Superior temporal gyrus (tissue), 1 donor: Measurements from ENCODE around the gene FHL2.

Source experiments
- DNase-seq: peaks from one replicate; pipeline ENCODE4 v3.0.0-alpha.2; 2016; ENCODE audit errors: extremely low spot score

FHL2 gene

GRCh38 chr2:105397953-105398335 is 907 bp downstream of the FHL2 start:
- peak; percentile 40 for DNase-seq

DNA sequence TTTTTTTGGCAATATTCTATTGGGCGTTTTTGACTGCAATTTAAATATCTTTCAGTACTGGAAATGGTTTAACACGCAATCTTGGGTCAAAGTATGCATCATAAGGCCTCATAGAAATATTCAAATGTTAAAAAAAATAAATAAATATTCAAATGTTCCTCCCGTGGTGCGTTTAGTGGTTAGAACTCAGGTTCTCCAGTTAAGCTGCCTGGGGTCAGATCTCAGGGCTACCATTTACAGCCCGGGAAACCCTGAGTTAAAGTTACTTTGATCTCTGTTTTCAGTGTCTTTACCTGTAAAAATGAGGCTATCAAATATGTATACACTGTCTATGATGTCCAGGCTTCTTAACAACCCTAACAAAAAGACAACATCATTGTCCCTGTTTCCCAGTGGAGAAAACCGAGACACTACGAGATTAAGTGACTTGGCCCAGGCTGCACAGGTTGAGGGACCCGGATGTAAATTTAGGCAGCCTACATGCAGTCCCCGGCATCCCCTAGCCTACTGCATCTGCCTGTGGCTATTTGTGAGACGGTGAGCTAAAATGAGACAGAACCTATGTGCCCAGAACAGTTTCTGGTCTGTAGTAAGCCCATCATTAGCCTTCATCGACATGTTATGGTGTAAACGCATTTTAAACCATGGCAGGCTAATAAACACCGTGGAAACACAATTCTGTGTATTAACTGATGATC is 1.7 kb downstream of the FHL2 start:
- DNase-seq, result no peak

DNA sequence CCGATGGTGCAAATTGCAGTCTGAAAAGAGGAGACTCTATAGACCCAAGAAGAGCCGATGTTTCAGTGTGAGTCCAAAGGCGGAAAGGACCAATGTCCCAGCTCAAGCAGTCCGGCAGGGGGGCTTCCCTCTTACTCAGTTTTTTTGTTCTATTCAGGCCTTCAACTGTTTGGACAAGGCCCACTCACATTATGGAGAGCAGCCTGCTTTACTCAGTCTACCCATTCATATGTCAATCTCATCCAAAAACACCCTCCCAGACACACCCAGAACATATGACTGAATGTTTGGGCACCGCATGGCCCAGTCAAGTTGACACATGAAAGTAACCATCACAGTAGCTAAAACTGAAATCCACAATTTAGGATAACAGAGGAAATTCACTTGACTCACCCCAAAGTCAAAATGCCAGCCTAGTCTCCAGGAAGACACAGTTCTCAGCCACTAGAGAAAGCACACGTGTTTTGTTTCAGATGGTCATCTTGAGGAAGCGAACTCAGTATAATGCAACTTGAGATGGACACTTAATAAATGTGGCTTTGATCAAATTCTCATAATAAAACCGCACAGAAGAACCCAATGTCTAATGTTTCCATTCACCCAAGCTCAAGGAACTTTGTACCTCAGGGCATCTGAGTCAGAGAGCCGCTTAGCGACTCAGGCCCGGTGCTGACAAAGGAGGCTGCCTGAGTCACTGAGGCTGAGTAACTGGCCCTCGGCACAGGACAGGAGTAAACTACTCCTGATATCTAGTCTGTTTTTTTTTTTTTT is 2.4 kb downstream of the FHL2 start:
- DNase-seq, result no peak

GRCh38 chr2:105395691-105396090 is 3.2 kb downstream of the FHL2 start:
- DNase-seq, result no peak

DNA sequence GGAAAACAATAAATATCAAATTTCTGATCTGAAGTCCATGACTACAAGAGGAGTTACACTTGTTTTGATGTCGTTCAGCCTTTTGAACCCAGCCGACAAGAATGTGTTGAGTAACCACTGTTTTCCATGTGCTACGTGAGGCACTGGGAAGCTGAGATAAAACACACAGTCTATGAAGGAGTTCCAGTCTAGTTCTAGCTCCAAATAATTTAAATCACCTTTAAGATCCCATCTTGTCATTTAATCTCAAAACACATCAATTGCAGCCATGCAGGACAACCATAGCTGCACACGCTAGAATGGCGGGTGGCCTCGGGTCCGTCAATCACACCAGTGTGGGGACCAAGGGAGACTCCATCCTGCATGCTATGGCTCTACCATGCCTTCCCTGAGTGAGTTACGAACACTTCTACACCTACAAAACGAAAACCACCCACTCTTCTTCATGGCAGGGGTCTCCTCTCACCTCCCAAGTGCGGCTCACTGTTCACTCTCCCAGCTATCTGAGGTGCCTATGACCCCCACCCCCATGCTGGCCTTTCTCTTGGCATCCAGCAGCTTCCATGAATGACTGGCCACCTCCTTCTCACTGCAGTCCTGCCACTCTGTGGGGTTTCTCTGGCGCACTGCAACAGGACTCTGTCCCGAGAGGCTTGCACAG is 3.8 kb downstream of the FHL2 start:
- DNase-seq, result no peak

- no peak for DNase-seq
Observed at GRCh38 chr2:105393373-105394055, 5.3 kb downstream of the FHL2 start.

DNA sequence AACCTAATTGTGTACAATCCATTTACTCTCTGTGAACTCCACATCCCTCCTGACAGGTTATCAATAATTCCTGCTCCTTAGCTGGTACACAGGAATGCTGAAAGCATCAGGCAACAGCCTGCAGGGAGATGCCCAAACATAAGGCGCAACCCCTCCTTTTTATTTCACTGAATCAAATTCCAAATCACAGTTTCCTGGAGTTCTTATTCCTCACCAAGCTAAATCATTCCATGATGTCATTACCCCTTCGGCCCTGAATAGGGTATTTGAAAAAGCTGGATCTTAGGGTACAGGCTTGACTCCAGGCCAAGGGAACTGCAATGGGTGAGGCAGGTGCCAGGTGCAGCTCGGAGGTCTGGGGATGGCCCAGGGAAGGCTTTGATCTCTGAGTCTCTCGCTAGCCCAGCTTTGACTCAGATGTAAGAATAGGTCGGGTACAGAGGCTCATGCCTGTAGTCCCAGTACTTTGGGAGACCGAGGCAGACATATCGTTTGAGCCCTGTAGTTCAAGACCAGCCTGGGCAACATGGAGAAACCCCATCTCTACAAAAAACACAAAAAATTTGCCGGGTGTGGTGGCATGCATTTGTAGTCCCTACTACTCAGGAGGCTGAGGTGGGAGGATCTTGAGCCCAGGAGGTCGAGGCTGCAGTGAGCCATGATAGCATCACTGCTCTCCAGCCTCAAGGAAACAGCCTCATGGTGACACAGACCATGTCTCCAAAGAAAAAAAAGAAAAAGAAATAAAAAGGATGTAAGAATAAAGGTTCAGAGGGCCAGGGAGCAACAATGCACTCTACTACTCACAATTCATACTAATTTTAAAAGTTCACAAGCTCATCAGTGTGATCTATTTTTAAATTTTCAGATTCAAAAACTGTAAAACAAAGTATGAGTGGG is 6.8 kb downstream of the FHL2 start:
- DNase-seq, result no peak

- DNase-seq, result no peak
Observed at GRCh38 chr2:105391058-105391627, 7.7 kb downstream of the FHL2 start.

DNA sequence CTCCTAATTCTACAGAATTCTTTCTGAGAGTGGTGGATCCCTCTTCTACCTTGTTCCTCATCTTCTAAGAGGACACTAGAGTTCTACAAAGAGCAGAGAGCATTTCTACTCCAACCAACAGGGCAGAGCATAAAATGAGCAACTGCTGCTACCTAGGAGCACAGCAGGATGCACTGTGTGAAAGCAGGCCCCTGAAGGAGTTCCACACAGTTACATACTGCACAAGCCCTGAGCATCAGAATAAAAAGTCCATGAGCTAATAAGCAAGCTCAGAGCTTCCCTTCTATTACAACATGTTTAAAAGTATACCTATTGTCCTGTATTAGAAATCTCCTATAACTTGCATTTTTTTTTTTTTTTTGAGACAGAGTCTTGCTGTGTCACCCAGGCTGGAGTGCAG is 8.4 kb downstream of the FHL2 start:
- no peak for DNase-seq

- DNase-seq, result no peak
Observed at GRCh38 chr2:105388971-105389381, 9.9 kb downstream of the FHL2 start.

DNA sequence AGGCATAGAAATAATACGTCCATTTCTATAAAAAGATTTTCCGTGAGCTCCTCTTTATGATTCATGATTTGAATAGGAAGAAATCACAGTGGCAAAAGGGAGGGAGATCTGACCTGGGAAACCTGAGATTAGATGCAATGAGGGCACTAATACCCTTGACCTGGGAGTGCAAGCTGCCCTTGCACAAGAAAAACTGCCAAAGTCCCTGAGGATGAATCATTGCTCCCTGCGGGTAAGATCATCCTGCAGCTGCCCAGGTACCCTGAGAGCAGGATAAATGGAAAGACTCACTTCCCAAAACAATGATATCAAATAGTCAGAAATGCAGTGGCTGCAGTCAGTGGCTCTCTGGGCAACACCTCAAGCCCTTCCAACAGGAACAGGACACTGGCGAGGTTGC is 11.6 kb downstream of the FHL2 start:
- DNase-seq, result no peak

DNA sequence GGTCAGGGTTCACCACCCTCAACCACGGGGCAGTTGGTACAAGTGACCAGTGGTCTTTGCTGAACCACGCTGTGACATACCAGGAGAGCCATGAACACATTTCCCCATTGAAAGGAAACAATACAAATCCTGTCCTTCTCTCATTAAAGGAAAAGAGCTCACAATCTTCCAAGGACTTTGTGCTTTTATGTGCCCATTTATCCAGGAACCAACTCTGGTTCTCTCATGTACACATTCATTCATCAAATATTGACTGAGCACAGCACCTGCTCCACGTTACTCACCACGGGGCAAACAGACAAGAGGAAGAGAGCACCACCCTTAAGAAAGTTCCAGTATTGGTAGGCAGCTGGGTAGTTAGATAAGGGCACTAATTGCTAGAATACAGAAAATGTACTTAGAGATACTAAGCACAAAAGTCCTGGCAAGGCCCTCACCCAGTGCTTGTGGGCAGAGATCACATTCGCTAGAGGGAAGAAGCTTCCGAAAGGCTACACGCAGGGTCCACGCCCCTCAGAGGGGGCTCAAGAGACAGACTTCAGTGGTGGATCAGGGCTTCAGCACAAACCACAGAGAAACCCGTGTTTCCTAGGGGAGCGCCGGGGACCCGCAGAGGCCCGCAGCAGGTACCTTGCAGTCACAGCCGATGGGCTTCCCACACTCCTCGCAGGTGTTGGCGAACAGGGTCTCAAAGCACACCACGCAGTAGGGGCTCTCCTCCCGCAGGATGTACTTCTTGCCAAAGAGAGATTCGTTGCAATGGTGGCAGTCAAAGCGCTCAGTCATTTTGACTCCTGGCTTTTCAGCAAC is 12.9 kb downstream of the FHL2 start:
- no peak for DNase-seq

DNA sequence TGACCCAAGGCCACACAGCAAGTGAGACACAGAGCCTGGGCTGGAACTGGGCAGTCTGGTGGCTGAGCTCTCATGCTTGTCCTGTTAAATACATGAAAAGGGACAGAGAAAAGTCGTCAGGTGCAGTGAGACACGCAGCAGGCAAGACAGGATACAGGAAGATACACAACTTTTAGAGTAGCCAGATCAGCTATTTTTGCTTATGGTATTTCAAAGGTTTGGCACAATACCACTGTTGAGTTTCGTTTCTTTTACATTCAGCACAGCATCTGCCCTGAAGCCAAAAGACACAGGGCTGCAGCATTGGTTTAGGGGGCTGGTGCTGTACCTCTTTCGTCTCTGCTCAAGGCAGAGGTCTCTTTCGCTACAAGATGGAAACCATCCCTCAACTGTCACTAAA is 14.0 kb downstream of the FHL2 start:
- no peak for DNase-seq

GRCh38 chr2:105384216-105384615 is 14.6 kb downstream of the FHL2 start:
- no peak for DNase-seq

- no peak for DNase-seq
Observed at GRCh38 chr2:105383432-105384166, 15.3 kb downstream of the FHL2 start.

DNA sequence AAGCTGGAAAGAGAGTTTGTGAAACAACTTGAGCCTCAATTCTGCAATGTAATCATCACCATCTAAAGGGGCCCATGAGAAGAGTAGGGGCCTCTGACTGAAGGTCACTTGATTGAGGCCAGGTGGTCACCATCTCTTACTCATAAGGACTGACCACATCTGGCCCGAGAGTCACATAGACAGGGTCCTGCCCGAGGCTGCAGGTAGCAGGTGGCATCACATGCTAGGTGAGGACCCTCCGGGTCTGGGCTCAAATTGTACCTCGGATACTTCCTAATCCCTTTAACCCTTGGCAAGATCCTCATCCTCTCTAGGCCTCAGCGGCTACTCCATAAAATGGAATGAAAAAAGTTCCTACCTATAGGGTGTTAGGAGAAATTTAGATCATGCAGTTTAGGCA is 16.7 kb downstream of the FHL2 start:
- no peak for DNase-seq

DNA sequence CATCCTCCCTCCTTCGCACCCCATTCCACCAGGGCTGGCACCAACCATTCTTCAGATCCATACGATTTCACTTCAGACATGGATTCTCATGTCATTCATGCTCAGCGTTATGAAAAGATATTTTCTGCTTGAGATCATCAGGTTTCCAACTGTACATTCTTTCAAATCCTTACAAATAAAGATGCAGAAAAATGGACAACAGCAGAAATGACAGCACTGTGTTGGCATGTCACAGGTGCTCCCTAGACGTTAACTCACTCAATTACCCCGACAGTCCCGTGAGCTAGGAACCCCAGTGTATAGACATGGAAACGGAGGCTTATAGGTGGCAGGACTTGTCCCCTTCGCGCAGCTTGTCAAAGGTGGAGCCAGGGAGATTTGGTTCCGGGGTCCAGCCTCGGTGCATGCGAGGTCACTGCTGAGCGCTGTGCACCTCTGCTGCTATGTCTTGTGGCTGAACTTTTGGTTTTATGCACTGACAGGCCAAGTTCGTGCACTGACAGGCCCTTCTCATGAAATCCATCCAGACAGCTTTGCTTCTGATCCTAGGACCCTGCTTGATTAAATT is 17.7 kb downstream of the FHL2 start:
- DNase-seq, result no peak

DNA sequence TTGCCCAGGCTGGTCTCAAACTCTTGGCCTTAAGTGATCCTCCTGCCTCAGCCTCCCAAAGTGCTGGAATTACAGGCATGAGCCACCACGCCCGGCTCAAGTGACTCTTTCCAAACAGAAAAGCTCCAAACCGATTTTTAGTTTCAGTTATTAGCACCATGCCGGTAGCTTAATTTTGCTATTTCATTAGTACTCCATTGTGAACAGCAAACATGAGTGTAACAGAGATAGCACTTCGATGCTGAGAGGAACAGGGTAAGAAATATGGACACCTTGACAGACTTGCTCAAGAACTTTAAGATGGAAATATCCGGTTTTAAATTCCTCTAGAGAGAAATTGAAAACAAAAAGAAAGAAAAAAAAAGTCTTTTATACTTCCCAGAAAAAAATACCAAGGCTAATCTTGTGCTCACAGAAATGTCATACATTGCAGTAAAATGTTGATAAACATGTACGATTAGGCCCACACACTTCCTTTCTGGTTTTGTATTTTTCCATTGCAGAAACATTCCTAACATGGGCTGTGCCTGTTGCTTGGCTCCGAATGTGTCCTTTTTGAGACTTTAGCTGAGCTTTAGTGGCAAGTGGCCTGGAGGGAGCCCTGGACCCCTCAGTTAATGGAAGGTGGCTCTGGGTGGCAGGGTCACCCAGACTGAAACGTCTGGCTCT is 18.3 kb downstream of the FHL2 start:
- no peak for DNase-seq
